ENCODE measurements around the gene SERINC2. TPM values are rescaled to one million over a fixed set of nuclear protein-coding genes. Genes with fewer than 3 reads are reported as not detected.

SERINC2 gene
- total and polyA plus RNA-seq, 2 of the 4 experiments (the other 2 are of a cell fraction) = 2.0 to 59.5 TPM

- ChIA-PET POLR2A (ENCODE audit: unreplicated experiment) (no interaction called here), CTCF (no interaction called here)
- Histone ChIP-seq H3K4me2 (ENCODE audit: low read depth, low read length) (no peak overlapping the region), H2AK5ac (ENCODE audit: low read depth, low read length) (no peak overlapping the region), H4K20me1 (ENCODE audit: insufficient read depth, low read length) (no peaks in the 10 kb centered on the region), H3K23ac (ENCODE audit: low read depth, low read length) (no peak overlapping the region), H4K8ac (ENCODE audit: low read depth in 2 of 2, low read length in 2 of 2) (no peak overlapping the region), H3K9me1 (ENCODE audit: insufficient read depth, low read length) (no peaks in the 10 kb centered on the region), H2AK9ac (replicated peaks; ENCODE audit: low read depth, low read length, poor library complexity) (no peak overlapping the region), H3K14ac (replicated peaks; ENCODE audit: low read depth, low read length) (no peak overlapping the region), H3K9me3 (ENCODE audit: control insufficient read depth, insufficient read depth, low read length) (peaks cover 2% of the 10 kb centered on the region; the same call in 1 of the 2 replicates), H2BK15ac (ENCODE audit: low read depth, low read length) (no peak overlapping the region), H2BK5ac (ENCODE audit: low read depth, low read length, poor library complexity, severe bottlenecking) (no peak overlapping the region), H3K79me1 (ENCODE audit: low read depth in 1 of 2, low read length in 2 of 2) (no peaks in the 10 kb centered on the region), H4K91ac (ENCODE audit: insufficient read depth, low read depth, low read length) (no peak overlapping the region), H3K4me3 (ENCODE audit: insufficient read depth, low read depth, low read length) (no peak overlapping the region), H3K56ac (ENCODE audit: extremely low read depth, insufficient read depth, low read length) (no peak overlapping the region), H2BK20ac (ENCODE audit: low read depth, low read length) (no peak overlapping the region), H3K4me1 (ENCODE audit: control insufficient read depth, insufficient read depth, low read length) (no peaks in the 10 kb centered on the region), H3K9ac (ENCODE audit: low read depth, low read length) (no peak overlapping the region), H4K5ac (ENCODE audit: low read depth, low read length) (no peak overlapping the region), H3K36me3 (ENCODE audit: control insufficient read depth, insufficient read depth, low read length) (no peaks in the 10 kb centered on the region), H2BK120ac (ENCODE audit: low read depth, low read length) (no peak overlapping the region), H2AFZ (replicated peaks; ENCODE audit: low read length, poor library complexity) (no peak overlapping the region), H3K27ac (ENCODE audit: insufficient read depth, low read length) (no peak overlapping the region), H3K27me3 (ENCODE audit: control insufficient read depth, insufficient read depth, low read length) (peaks cover 21% of the 10 kb centered on the region), H3K18ac (ENCODE audit: low read depth, low read length) (no peak overlapping the region), H3K4ac (ENCODE audit: low read depth, low read length) (no peak overlapping the region)
- no peak for ATAC-seq (ENCODE audit: low read depth)
- no peak for DNase-seq
- dilution Hi-C loops (cut with HindIII; ENCODE audit: low sequenced_read_pairs, unreplicated experiment) (no loop called here), intact Hi-C loops (cut with micrococcal nuclease) (no loop called here), in situ Hi-C loops (cut with MboI; ENCODE audit: low sequenced_read_pairs) (no loop called here)
- WGBS, 2 experiments (ENCODE audit: extremely low coverage in 2 of 2, insufficient read length in 1 of 2) = 80% methylated on average over 2 of the region's 11 CpGs; no CpG with 5 or more reads in 1 of the 2 experiments
- TF ChIP-seq CHD1 (IDR thresholded peaks at IDR 0.05; ENCODE audit: low read depth, low read length) (no peak), POLR2A (IDR thresholded peaks at IDR 0.05; ENCODE audit: low read depth, low read length) (no peak), MAFK (IDR thresholded peaks at IDR 0.05; ENCODE audit: low read depth, low read length) (no peak), USF2 (IDR thresholded peaks at IDR 0.05; ENCODE audit: low read depth, low read length) (no peak), BHLHE40 (IDR thresholded peaks at IDR 0.05; ENCODE audit: low read depth, low read length) (no peak), CEBPB (IDR thresholded peaks at IDR 0.05; ENCODE audit: low read depth, low read length) (no peak), FOS (IDR thresholded peaks at IDR 0.05; ENCODE audit: low read depth, low read length) (no peak), SMC3 (IDR thresholded peaks at IDR 0.05; ENCODE audit: low read depth, low read length) (no peak), ELK1 (IDR thresholded peaks at IDR 0.05; ENCODE audit: borderline replicate concordance, low read depth, low read length) (no peak), RAD21 (IDR thresholded peaks at IDR 0.05; ENCODE audit: low read length) (no peak), MXI1 (IDR thresholded peaks at IDR 0.05; ENCODE audit: borderline replicate concordance, low read depth, low read length) (no peak)
- no TSS peak for BruUV-seq (replicated peaks)
These were observed 57.8 kb downstream of the SERINC2 start for GRCh38 chr1:31470794-31471315.

Measured in IMR-90 (cell line).